ENCODE measurements around the gene KLK3.

DNA sequence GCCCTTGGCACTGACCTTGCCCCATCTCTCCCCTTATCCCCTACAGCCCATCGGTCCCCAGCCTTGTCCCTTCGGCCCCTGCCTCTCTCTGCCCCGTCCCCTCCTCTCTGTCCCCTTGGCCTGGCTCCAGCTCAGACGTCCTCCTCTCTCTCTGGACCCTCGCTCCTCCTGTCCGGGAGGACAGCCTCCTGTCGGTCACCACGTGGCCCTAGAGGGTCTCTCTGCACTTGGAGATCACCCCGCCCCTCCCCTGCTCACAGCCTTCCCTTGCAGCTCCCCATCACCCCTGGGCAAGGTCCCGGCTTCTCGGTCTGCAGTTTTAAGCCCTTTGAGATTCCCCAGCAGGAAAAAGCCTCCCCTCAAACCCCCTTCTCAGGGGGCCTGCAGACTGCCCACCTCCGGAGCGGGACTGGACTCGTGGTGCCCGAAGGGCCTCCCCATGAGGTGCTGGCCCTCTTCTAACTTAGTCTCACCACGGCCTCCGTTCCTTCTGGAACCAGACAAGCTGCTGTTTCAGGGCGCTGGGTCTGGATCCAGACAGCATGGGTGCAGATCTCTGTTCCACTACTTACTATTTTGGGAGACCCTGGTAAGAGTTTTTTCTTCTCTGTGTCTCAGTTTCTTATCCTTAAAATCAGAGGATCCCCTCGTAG, 18.0 kb upstream of the KLK3 start:
- TF ChIP-seq, protein P1, sequence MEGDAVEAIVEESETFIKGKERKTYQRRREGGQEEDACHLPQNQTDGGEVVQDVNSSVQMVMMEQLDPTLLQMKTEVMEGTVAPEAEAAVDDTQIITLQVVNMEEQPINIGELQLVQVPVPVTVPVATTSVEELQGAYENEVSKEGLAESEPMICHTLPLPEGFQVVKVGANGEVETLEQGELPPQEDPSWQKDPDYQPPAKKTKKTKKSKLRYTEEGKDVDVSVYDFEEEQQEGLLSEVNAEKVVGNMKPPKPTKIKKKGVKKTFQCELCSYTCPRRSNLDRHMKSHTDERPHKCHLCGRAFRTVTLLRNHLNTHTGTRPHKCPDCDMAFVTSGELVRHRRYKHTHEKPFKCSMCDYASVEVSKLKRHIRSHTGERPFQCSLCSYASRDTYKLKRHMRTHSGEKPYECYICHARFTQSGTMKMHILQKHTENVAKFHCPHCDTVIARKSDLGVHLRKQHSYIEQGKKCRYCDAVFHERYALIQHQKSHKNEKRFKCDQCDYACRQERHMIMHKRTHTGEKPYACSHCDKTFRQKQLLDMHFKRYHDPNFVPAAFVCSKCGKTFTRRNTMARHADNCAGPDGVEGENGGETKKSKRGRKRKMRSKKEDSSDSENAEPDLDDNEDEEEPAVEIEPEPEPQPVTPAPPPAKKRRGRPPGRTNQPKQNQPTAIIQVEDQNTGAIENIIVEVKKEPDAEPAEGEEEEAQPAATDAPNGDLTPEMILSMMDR (IDR thresholded peaks at IDR 0.05; ENCODE audit: low read depth, low read length) = no peak
- TF ChIP-seq EZH2phosphoT487 (IDR thresholded peaks at IDR 0.05; ENCODE audit: low read depth) = no peak

Data from OCI-LY3 (cell line).